HG03565 (cell line): ENCODE results near the gene OBSCN.

ENCODE experiments used
- ATAC-seq: cut with Tn5 transposase; IDR thresholded peaks from one replicate; pipeline ENCODE4 v1.9.1; 2021; ENCODE audit warnings: mild to moderate bottlenecking, moderate library complexity; ENCODE audit not compliant: unreplicated experiment

The OBSCN gene

GRCh38 chr1:228428412-228428811 is 220.6 kb downstream of the OBSCN start:
- ATAC-seq: no peak
